Stomach (tissue), 9 donors: ENCODE measurements around the gene BOD1L1. TPM values are rescaled to one million over a fixed set of nuclear protein-coding genes. Genes with fewer than 3 reads are reported as not detected.

Experiments
- DNase-seq, 2 donors: peaks; one replicate each; pipeline versions ENCODE4 v3.0.0 to v3.0.0-alpha.2; 2013 to 2019
- H3K27ac ChIP-seq, 5 donors: fragments of 200-600 bp in 4 of 5; sonication (generic) in 4 of 5; one replicate each; pipeline ENCODE4 v1.5.1; 2013 to 2019; ENCODE audit warnings: mild to moderate bottlenecking in 1 of 5, moderate library complexity in 1 of 5
- H3K27me3 ChIP-seq, 3 donors: fragments of 200-600 bp; sonication (generic); one replicate each; pipeline ENCODE4 v1.5.1; 2017 to 2019; ENCODE audit warnings: mixed run types in 1 of 3
- H3K36me3 ChIP-seq, 4 donors: fragments of 200-600 bp; sonication (generic); 1 replicate in 3 of 4; 2 replicates in 1 of 4; pipeline ENCODE4 v1.5.1; 2016 to 2019
- H3K4me1 ChIP-seq, 4 donors: fragments of 200-600 bp; sonication (generic); one replicate each; pipeline ENCODE4 v1.5.1; 2016 to 2019
- H3K4me3 ChIP-seq, 4 donors: fragments of 200-600 bp; sonication (generic) in 3 of 4; one replicate each; pipeline ENCODE4 v1.5.1; 2016 to 2019; ENCODE audit warnings: mild to moderate bottlenecking in 1 of 4
- H3K9me3 ChIP-seq, 4 donors: fragments of 200-600 bp; sonication (generic); one replicate each; pipeline ENCODE4 v1.5.1; 2016 to 2019
- CTCF ChIP-seq, 7 experiments: fragments of 450-650 bp in 4 of 7; fragments of 200-600 bp in 3 of 7; sonication (generic) in 3 of 7; IDR thresholded peaks; one replicate each; pipeline ENCODE4 v1.5.1; 2016 to 2019; ENCODE audit warnings: antibody characterized with exemption in 7 of 7, control low read depth in 2 of 7, mild to moderate bottlenecking in 1 of 7
- EP300 ChIP-seq: sonication (generic); formaldehyde crosslinking; IDR thresholded peaks from one replicate; pipeline ENCODE4 v1.6.1; 2017; ENCODE audit warnings: antibody characterized with exemption
- POLR2A ChIP-seq, 4 donors: fragments of 450-650 bp; IDR thresholded peaks; one replicate each; pipeline ENCODE4 v1.6.1; 2016; ENCODE audit warnings: antibody characterized with exemption in 4 of 4, control low read depth in 2 of 4, mild to moderate bottlenecking in 1 of 4, moderate library complexity in 1 of 4
- POLR2AphosphoS5 ChIP-seq, 3 donors: sonication (generic); formaldehyde crosslinking; IDR thresholded peaks; one replicate each; pipeline ENCODE4 v1.6.1; 2016; ENCODE audit warnings: antibody characterized with exemption in 3 of 3
- WGBS, 5 donors: extraction: QIAGEN DNeasy Blood & Tissue Kit in 3 of 5; methylation state at CpG; one replicate each; pipeline versions ENCODE4 v1.1.5 to v1.1.7; 2013 to 2018; 5-methylcytosine and 5-hydroxymethylcytosine counted together
- intact Hi-C: fragments of 100-400 bp; cut with DNase I; formaldehyde crosslinking; loops from one replicate; pipeline ENCODE4 v1.15.1; 2023; ENCODE audit warnings: low total_unique reads
- polyA plus RNA-seq, 3 donors: library from polyadenylated mRNA; stranded (reverse); fragments of 200-250 nt; gene quantifications; one replicate each; pipeline ENCODE4 v1.2.3, GENCODE V29; 2013
- total RNA-seq, 5 donors: library from RNA; depleted of rRNA; stranded (reverse); fragments of >200 nt; gene quantifications; one replicate each; pipeline versions ENCODE4 v1.1.0 to v1.2.3, GENCODE V29; 2014 to 2016
- donor health status: healthy with polysubstance abuse.
- donor health status: Bipolar disorder and iron deficiency.
- donor health status: healthy.

Gene BOD1L1
- total and polyA plus RNA-seq, 8 donors, result 8.2 to 61.7 (median 33.4) TPM

DNA sequence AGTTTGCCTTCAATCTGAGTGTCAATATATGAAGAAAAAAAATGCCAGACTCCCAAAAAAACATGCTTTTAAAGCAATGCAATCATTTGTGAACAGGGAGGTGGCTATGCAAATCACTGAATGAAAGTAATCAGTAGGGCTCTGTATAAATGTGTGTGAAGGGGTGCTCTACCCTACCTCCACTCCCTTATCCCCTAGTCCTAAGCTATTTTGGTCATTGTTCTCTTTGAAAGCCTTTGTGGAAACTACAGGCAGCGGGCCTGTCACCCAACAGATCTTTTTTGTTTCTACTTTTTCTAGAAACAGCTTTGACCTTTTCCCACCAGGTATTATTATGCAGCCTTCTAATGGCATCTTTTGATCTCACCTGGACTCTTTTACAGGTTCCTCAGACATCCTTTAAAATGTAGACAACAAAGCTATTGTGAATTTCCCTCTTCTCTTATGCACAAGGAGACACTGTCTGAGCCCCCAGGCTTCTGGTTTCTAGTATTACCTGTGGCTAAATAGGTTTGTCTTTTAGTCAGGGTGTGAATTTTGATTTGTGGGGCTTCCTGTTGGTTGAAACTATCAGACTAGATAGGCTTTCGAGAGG is 9.2 kb downstream of the BOD1L1 start:
- H3K9me3 ChIP-seq, result no peaks in the 10 kb centered on the region
- peaks cover 20 to 70% (median 65%) of the 10 kb centered on the region in 4 donors for H3K36me3 ChIP-seq
- no peak overlapping the region for H3K4me3 ChIP-seq
- no peaks in the 10 kb centered on the region for H3K27me3 ChIP-seq
- DNase-seq, result no peak
- intact Hi-C loops, result no loop called here
- peaks cover 0 to 11% (median 7%) of the 10 kb centered on the region in 4 donors for H3K4me1 ChIP-seq
- 84 to 95% (median 89%) methylated on average over 2 of the region's 2 CpGs for WGBS, 5 donors
- TF ChIP-seq CTCF (IDR thresholded peaks at IDR 0.05), result no peak
- TF ChIP-seq POLR2A (IDR thresholded peaks at IDR 0.05), result no peak
- no peak for TF ChIP-seq EP300
- TF ChIP-seq POLR2AphosphoS5 (IDR thresholded peaks at IDR 0.05), result no peak
- no peak overlapping the region for H3K27ac ChIP-seq

GRCh38 chr4:13617801-13618200 is 9.7 kb downstream of the BOD1L1 start:
- H3K27ac ChIP-seq, result no peak overlapping the region
- no peak for DNase-seq
- peaks cover 0 to 11% (median 6%) of the 10 kb centered on the region in 4 donors for H3K4me1 ChIP-seq
- intact Hi-C loops, result no loop called here
- TF ChIP-seq EP300, result no peak
- TF ChIP-seq POLR2AphosphoS5 (IDR thresholded peaks at IDR 0.05), result no peak
- no peak for TF ChIP-seq CTCF (IDR thresholded peaks at IDR 0.05)
- TF ChIP-seq POLR2A (IDR thresholded peaks at IDR 0.05), result no peak
- peaks cover 25 to 71% (median 70%) of the 10 kb centered on the region in 4 donors for H3K36me3 ChIP-seq
- no peaks in the 10 kb centered on the region for H3K27me3 ChIP-seq
- no peak overlapping the region for H3K4me3 ChIP-seq
- WGBS, 5 donors, result 63 to 100% (median 66%) methylated on average over 3 of the region's 3 CpGs
- H3K9me3 ChIP-seq, result no peaks in the 10 kb centered on the region

GRCh38 chr4:13616597-13616996 is 10.9 kb downstream of the BOD1L1 start:
- Histone ChIP-seq H3K27ac (no peak overlapping the region), H3K4me3 (no peak overlapping the region), H3K27me3 (no peaks in the 10 kb centered on the region), H3K4me1 (peaks cover 0 to 8% (median 6%) of the 10 kb centered on the region in 4 donors), H3K9me3 (no peaks in the 10 kb centered on the region), H3K36me3 (peaks cover 32 to 83% (median 82%) of the 10 kb centered on the region in 4 donors)
- 93 to 99% (median 96%) methylated on average over 4 of the region's 4 CpGs for WGBS, 5 donors
- TF ChIP-seq POLR2AphosphoS5 (IDR thresholded peaks at IDR 0.05) (no peak), CTCF (IDR thresholded peaks at IDR 0.05) (no peak), EP300 (no peak), POLR2A (IDR thresholded peaks at IDR 0.05) (no peak)
- intact Hi-C loops, result no loop called here
- DNase-seq, result no peak

DNA sequence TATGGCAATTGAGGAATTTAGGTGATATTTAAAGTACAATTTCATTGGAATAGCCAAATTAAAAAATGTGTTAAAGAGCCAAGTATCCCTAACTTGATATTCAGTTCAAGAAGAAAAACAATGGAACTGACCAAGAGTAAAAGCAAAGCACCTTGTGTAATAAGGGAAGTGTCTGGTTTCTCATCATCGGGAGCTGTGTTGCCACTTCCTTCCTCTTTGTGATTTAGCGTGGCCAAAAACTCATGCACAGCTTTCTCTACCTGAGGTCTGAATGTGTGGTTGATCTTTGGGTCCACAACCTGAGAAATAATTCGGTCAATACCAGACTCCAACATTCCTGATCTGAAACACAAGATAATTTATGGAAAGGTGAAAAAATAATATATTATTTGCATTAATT is 12.4 kb downstream of the BOD1L1 start:
- peaks cover 32 to 98% (median 97%) of the 10 kb centered on the region in 4 donors for H3K36me3 ChIP-seq
- intact Hi-C loops, result no loop called here
- no peaks in the 10 kb centered on the region for H3K9me3 ChIP-seq
- H3K4me1 ChIP-seq, result no peaks in the 10 kb centered on the region
- no peak overlapping the region for H3K27ac ChIP-seq
- no peak overlapping the region for H3K4me3 ChIP-seq
- no peak for DNase-seq
- TF ChIP-seq EP300, result no peak
- no peak for TF ChIP-seq CTCF (IDR thresholded peaks at IDR 0.05)
- no peak for TF ChIP-seq POLR2A (IDR thresholded peaks at IDR 0.05)
- no peak for TF ChIP-seq POLR2AphosphoS5 (IDR thresholded peaks at IDR 0.05)
- H3K27me3 ChIP-seq, result no peaks in the 10 kb centered on the region
- 72 to 83% (median 80%) methylated on average over 3 of the region's 3 CpGs for WGBS, 5 donors
